Measurements from ENCODE around the gene RNF34. TPM values are rescaled to one million over a fixed set of nuclear protein-coding genes. Genes with fewer than 3 reads are reported as not detected.

The RNF34 gene
- polyA plus RNA-seq, 4 donors, result 29.7 to 39.0 (median 31.8) TPM

GRCh38 chr12:121468499-121468801 is 68.5 kb downstream of the RNF34 start:
- DNase-seq, result no peak
- Histone ChIP-seq H3K4me3 (ENCODE audit: low read depth in 1 of 3, low read length in 3 of 3) (no peak overlapping the region), H3K27ac (ENCODE audit: low read depth in 1 of 3, low read length in 2 of 3) (no peak overlapping the region), H3K36me3 (ENCODE audit: control insufficient read depth in 3 of 3, insufficient read depth in 2 of 3, low read depth in 1 of 3, low read length in 3 of 3) (peaks cover 0 to 15% (median 3%) of the 10 kb centered on the region in 3 donors), H3K9me3 (ENCODE audit: control insufficient read depth in 2 of 2, insufficient read depth in 1 of 2, low read depth in 1 of 2, low read length in 1 of 2) (no peaks in the 10 kb centered on the region), H3K4me1 (ENCODE audit: control insufficient read depth in 3 of 3, insufficient read depth in 2 of 3, low read depth in 1 of 3, low read length in 2 of 3) (peaks cover 0 to 8% (median 0%) of the 10 kb centered on the region in 3 donors), H3K27me3 (ENCODE audit: control insufficient read depth in 3 of 3, insufficient read depth in 3 of 3, low read length in 3 of 3) (peaks cover 0 to 3% (median 0%) of the 10 kb centered on the region in 3 donors)
- WGBS, 3 donors, result 69 to 77% (median 70%) methylated on average over 4 of the region's 4 CpGs
- no peak for FAIRE-seq

DNA sequence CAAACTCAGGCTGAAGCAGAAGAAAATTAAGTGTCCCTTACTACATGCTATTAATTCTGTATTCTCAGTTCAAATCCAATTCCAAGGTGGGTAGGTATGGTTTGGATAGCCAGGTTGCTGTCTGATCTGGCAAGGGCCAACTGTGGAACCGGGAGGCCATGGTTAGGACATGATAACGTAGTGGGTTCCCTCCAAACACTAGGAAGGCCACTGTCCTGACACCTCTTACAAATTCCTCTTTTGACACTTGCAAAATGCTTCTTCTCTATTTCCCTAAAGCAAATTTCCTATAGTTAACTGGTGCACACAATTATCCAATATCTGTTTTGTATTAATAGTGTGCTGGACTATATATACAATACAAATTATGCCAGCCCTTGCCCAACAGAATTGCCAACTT is 70.8 kb downstream of the RNF34 start:
- H3K9me3 ChIP-seq (ENCODE audit: control insufficient read depth in 2 of 2, insufficient read depth in 1 of 2, low read depth in 1 of 2, low read length in 1 of 2), result no peaks in the 10 kb centered on the region
- FAIRE-seq, result no peak
- no peaks in the 10 kb centered on the region for H3K27me3 ChIP-seq (ENCODE audit: control insufficient read depth in 3 of 3, insufficient read depth in 3 of 3, low read length in 3 of 3)
- H3K4me3 ChIP-seq (ENCODE audit: low read depth in 1 of 3, low read length in 3 of 3), result no peak overlapping the region
- 86 to 100% (median 97%) methylated on average over 2 of the region's 2 CpGs for WGBS, 3 donors
- DNase-seq, result no peak
- peaks cover 0 to 3% (median 0%) of the 10 kb centered on the region in 3 donors for H3K36me3 ChIP-seq (ENCODE audit: control insufficient read depth in 3 of 3, insufficient read depth in 2 of 3, low read depth in 1 of 3, low read length in 3 of 3)
- H3K27ac ChIP-seq (ENCODE audit: low read depth in 1 of 3, low read length in 2 of 3), result no peak overlapping the region
- H3K4me1 ChIP-seq (ENCODE audit: control insufficient read depth in 3 of 3, insufficient read depth in 2 of 3, low read depth in 1 of 3, low read length in 2 of 3), result peaks cover 0 to 5% (median 0%) of the 10 kb centered on the region in 3 donors

- DNase-seq, result no peak
- no peaks in the 10 kb centered on the region for H3K9me3 ChIP-seq (ENCODE audit: control insufficient read depth in 2 of 2, insufficient read depth in 1 of 2, low read depth in 1 of 2, low read length in 1 of 2)
- no peaks in the 10 kb centered on the region for H3K4me1 ChIP-seq (ENCODE audit: control insufficient read depth in 3 of 3, insufficient read depth in 2 of 3, low read depth in 1 of 3, low read length in 2 of 3)
- no peak overlapping the region for H3K4me3 ChIP-seq (ENCODE audit: low read depth in 1 of 3, low read length in 3 of 3)
- H3K36me3 ChIP-seq (ENCODE audit: control insufficient read depth in 3 of 3, insufficient read depth in 2 of 3, low read depth in 1 of 3, low read length in 3 of 3), result peaks cover 0 to 3% (median 0%) of the 10 kb centered on the region in 3 donors
- H3K27ac ChIP-seq (ENCODE audit: low read depth in 1 of 3, low read length in 2 of 3), result no peak overlapping the region
- no peak for FAIRE-seq
- 78 to 89% (median 81%) methylated on average over 7 of the region's 7 CpGs for WGBS, 3 donors
- no peaks in the 10 kb centered on the region for H3K27me3 ChIP-seq (ENCODE audit: control insufficient read depth in 3 of 3, insufficient read depth in 3 of 3, low read length in 3 of 3)
Measured at GRCh38 chr12:121472150-121472905, 72.4 kb downstream of the RNF34 start.

Other genes starting within 250 kb of the RNF34 start
- 100 to 1,000 TPM in 1 of 4 donors, 10 to 100 TPM in 3; 17.5 to 129 (median 43.5) TPM for gene P2RX4, start 190.0 kb upstream of the RNF34 start, polyA plus RNA-seq
- gene CAMKK2, start 103.4 kb upstream of the RNF34 start, polyA plus RNA-seq, result 10 to 100 TPM; 25.4 to 46.5 (median 39.5) TPM
- gene ANAPC5, start 47.7 kb upstream of the RNF34 start, polyA plus RNA-seq, result 100 to 1,000 TPM in 1 of 4 donors, 10 to 100 TPM in 3; 65.4 to 135 (median 79.4) TPM
- gene KDM2B, start 180.9 kb downstream of the RNF34 start, polyA plus RNA-seq, result 10 to 100 TPM in 2 of 4 donors, 1 to 10 TPM in 2; 7.6 to 16.0 (median 11.8) TPM
- gene ORAI1, start 226.4 kb downstream of the RNF34 start, polyA plus RNA-seq, result 10 to 100 TPM; 16.1 to 51.4 (median 28.7) TPM